HG03025 (cell line): ENCODE data around the gene MEIS1.

Experiments
- ATAC-seq: cut with Tn5 transposase; IDR thresholded peaks from one replicate; pipeline ENCODE4 v1.9.1; 2021; ENCODE audit warnings: mild to moderate bottlenecking, moderate library complexity; ENCODE audit not compliant: unreplicated experiment, low FRiP score

MEIS1 gene

GRCh38 chr2:66555501-66556324 lies 120.8 kb downstream of the MEIS1 start:
- ATAC-seq, result no peak

- ATAC-seq, result no peak
Measured at GRCh38 chr2:66559672-66560071, 124.7 kb downstream of the MEIS1 start.

DNA sequence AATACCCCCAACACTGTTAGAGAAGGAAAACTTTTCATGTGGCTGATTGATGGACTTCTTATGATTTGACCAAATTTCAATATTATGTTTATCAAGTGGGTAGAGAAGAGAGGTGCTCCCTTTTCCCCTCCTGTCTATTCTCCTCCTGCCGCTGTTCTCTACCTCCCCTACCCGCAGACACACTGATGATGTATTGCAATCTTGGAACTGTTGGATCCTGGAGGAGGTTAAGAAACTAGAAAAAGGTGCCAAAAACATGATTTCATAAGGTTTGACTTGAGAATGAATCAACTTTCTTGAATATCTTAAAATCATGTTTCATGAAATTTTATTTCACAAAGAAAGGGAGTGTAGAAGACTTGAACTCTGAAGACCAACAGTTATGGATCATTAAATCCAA lies 125.8 kb downstream of the MEIS1 start:
- ATAC-seq, result no peak

- ATAC-seq, result no peak
Measured at GRCh38 chr2:66561645-66562303, 126.8 kb downstream of the MEIS1 start.

GRCh38 chr2:66562304-66562685 lies 127.4 kb downstream of the MEIS1 start:
- ATAC-seq, result no peak

DNA sequence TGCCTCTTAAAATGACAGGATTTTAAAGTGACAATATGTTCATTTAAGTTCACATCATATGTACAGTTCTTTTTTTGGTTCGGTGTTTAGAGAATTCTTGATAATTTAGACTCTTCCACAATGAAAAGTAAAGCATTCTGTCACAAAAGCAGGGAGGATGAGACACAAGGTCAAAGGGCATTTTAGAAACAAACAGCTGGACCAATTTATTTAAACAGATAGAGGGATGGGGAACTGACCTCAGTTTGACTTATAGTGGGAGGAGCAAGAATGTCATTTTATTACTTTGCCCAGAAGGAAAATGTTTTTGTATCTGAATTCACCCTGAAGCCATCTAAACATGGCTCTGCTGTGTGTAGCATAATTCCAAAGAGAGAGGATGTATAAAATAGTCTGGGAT lies 128.5 kb downstream of the MEIS1 start:
- no peak for ATAC-seq

DNA sequence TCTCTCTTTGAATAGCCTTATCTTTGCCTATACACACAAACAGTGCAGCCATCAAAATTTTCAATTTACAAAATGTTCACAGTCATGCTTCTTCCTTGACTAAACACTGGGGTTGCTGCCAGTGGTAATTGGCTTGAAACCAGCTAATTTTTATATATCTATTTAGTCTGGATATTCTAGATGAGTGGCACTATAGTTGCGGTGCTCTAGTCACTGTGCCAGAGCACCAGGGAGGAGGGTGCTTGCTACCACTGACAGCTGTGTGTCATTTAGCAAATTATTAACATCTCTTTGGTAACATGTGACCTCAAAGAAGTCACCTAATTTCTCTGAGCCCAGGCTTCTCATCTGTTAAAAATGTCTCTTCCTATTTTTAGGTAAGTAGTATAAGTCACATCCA lies 130.4 kb downstream of the MEIS1 start:
- ATAC-seq, result no peak

- ATAC-seq, result no peak
Measured at GRCh38 chr2:66566726-66567399, 131.9 kb downstream of the MEIS1 start.

- no peak for ATAC-seq
Measured at GRCh38 chr2:66567729-66568128, 132.8 kb downstream of the MEIS1 start.

DNA sequence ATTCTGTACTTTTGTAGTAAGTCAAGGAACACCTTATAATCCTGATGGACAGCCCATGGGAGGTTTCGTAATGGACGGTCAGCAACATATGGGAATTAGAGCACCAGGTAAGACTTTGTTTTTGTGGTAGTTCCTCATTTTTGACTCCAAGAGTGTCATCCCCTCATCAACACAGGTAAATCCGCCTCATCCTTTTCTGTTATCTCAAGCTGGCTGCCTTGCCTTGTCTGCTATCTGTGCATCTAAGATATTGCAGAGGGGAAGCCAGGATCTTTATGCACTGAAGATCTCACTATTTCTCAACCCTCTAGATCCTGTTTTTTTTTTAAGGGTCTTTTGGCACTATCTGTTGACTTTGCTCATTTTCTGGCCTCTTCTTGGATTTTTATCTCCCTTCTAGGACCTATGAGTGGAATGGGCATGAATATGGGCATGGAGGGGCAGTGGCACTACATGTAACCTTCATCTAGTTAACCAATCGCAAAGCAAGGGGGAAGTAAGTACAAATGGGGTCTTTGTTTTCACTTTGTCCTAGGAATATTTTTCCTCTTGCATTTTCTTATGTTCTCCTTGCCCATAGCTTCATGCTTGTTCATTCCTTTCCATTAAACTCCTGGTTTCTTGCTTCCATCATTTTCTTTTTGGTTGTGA lies 133.8 kb downstream of the MEIS1 start:
- ATAC-seq, result no peak

DNA sequence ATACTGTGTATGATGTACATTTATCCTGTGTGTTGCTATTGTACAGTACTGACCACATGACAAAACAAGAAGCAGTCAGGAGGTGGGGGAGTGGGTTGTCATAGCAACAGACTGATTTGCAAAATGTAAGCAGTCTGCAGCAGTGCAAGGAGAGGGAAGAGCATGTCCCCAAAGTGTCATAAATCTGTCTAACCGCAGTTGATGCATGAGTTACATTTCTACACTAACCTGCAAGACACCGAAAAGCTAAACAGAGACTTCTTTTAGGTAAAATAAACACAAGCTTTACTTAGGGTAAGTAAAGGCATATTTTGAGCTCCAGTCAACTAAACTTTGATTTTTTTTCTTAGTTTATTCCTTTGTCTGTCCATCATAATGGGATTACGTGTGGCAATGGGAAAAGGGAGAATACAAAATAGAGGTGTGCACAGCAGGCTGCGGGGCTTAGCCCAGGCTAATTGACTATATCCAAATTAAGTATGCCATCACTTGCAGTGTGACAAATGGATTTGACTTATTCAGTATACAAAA lies 134.5 kb downstream of the MEIS1 start:
- ATAC-seq, result no peak

- no peak for ATAC-seq
Measured at GRCh38 chr2:66569974-66570373, 135.0 kb downstream of the MEIS1 start.

DNA sequence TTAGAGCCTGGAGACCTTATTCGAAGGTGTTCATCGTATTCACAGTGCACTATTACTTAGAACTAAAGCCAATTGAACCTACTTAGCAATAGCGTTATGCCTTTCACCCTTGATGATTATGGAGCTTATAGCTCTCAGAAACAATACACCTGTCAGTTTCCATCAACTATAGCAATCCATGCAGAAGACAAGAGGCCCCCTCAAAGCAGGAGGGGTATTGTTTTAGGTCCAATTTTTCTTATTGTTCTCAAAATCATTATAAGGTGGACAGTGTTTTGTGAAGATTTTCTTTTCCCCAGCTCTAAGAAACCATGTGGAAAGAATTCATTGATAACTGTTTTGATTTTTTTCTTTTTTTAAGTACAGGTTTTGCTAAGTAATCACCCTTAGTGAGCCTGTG lies 135.5 kb downstream of the MEIS1 start:
- ATAC-seq, result no peak

DNA sequence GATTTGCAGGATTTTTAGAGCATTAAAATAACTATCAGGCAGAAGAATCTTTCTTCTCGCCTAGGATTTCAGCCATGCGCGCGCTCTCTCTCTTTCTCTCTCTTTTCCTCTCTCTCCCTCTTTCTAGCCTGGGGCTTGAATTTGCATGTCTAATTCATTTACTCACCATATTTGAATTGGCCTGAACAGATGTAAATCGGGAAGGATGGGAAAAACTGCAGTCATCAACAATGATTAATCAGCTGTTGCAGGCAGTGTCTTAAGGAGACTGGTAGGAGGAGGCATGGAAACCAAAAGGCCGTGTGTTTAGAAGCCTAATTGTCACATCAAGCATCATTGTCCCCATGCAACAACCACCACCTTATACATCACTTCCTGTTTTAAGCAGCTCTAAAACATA lies 137.0 kb downstream of the MEIS1 start:
- no peak for ATAC-seq

GRCh38 chr2:66572391-66572790 lies 137.5 kb downstream of the MEIS1 start:
- ATAC-seq, result no peak

GRCh38 chr2:66573416-66573815 lies 138.5 kb downstream of the MEIS1 start:
- ATAC-seq, result no peak

- no peak for ATAC-seq
Measured at GRCh38 chr2:66573821-66574233, 138.9 kb downstream of the MEIS1 start.

GRCh38 chr2:66574701-66575624 lies 140.0 kb downstream of the MEIS1 start:
- no peak for ATAC-seq

DNA sequence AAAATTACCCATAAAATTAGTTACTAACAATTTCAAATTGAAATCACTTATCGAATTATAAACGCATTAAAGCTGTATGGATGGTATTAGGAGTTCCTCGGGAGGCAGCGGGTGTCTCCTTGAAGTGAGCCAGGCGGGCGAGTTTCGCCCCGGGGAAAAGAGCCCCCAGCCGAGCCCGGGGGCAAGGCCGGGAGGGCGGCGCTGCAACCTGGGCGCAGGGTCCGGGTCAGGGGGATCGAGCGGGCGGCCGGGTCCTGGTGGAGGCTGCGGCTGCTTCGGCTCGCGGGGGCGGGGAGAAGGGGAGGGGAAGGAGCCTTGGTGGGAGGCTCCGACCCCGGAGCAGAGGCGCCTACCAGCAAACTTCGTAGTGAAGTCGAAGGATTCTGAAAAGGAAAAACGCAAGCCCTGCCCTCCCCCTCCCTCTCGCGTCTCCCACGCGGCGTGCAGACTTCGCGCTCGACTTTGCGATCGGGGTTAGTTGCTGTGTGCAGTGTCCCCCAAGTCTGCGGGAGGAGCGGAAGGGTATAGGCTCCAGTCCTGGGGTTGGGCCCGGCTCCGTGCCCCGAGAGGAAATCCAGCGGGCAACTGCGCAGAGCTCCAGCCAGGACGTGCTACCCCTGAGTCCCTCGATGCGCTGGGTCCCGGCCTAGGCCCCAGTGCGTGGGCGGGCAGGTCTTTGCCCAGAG lies 140.8 kb downstream of the MEIS1 start:
- no peak for ATAC-seq

DNA sequence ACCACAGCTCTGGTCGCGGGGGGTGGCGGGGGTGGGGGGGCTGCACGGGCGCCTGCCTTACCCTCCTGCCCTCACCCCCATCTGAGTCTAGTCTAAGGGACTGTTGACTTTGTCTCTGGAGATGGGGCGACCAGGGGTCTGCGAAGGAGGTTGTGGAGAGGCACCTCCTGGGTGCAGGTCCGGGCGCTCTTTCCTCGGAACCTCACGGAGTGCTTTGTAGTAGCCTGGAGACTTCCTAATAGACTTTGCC lies 141.3 kb downstream of the MEIS1 start:
- no peak for ATAC-seq
